Fibroblast of gingiva (primary cell): ENCODE measurements around the gene MAML3.

ENCODE experiments used
- DNase-seq: peaks from one replicate; pipeline ENCODE4 v3.0.0-alpha.2; 2011; ENCODE audit warnings: low read depth

Gene MAML3

GRCh38 chr4:140156529-140157171 is 2.7 kb upstream of the MAML3 start:
- no peak for DNase-seq

GRCh38 chr4:140154572-140154891 is 548 bp upstream of the MAML3 start:
- no peak for DNase-seq

GRCh38 chr4:140153419-140153717 is 616 bp downstream of the MAML3 start:
- no peak for DNase-seq

- DNase-seq: peak; percentile 40
These were observed 1.1 kb downstream of the MAML3 start for GRCh38 chr4:140152751-140153418.

GRCh38 chr4:140152013-140152703 is 1.8 kb downstream of the MAML3 start:
- no peak for DNase-seq

- DNase-seq: peak; percentile 63
These were observed 2.3 kb downstream of the MAML3 start for GRCh38 chr4:140151699-140152012.

- peak; percentile 97 for DNase-seq
These were observed 2.9 kb downstream of the MAML3 start for GRCh38 chr4:140150886-140151698.

- DNase-seq: no peak
These were observed 3.4 kb downstream of the MAML3 start for GRCh38 chr4:140150636-140150885.

GRCh38 chr4:140149846-140150635 is 3.9 kb downstream of the MAML3 start:
- peak; percentile 33 for DNase-seq

GRCh38 chr4:140144050-140144449 is 9.9 kb downstream of the MAML3 start:
- DNase-seq: no peak

- no peak for DNase-seq
These were observed 12.7 kb downstream of the MAML3 start for GRCh38 chr4:140141210-140141835.

GRCh38 chr4:140140566-140140965 is 13.4 kb downstream of the MAML3 start:
- no peak for DNase-seq

- no peak for DNase-seq
These were observed 15.6 kb downstream of the MAML3 start for GRCh38 chr4:140138428-140138827.

GRCh38 chr4:140137671-140138070 is 16.3 kb downstream of the MAML3 start:
- DNase-seq: no peak

GRCh38 chr4:140136509-140136908 is 17.5 kb downstream of the MAML3 start:
- DNase-seq: peak; percentile 28

- DNase-seq: no peak
These were observed 18.4 kb downstream of the MAML3 start for GRCh38 chr4:140135529-140136088.

GRCh38 chr4:140134746-140135425 is 19.1 kb downstream of the MAML3 start:
- DNase-seq: no peak

- DNase-seq: no peak
These were observed 20.4 kb downstream of the MAML3 start for GRCh38 chr4:140133576-140133975.

GRCh38 chr4:140131675-140132229 is 22.2 kb downstream of the MAML3 start:
- DNase-seq: no peak

GRCh38 chr4:140130677-140131076 is 23.3 kb downstream of the MAML3 start:
- DNase-seq: peak; percentile 26

GRCh38 chr4:140127422-140127821 is 26.6 kb downstream of the MAML3 start:
- DNase-seq: no peak
